GM19025 (cell line): ENCODE measurements around the gene GCN1.

ENCODE experiments used
- ATAC-seq: cut with Tn5 transposase; IDR thresholded peaks from one replicate; pipeline ENCODE4 v1.9.1; 2021; ENCODE audit warnings: mild to moderate bottlenecking, low read depth, moderate library complexity; ENCODE audit not compliant: unreplicated experiment

GCN1 gene

GRCh38 chr12:120155072-120155471 is 39.4 kb downstream of the GCN1 start:
- no peak for ATAC-seq

DNA sequence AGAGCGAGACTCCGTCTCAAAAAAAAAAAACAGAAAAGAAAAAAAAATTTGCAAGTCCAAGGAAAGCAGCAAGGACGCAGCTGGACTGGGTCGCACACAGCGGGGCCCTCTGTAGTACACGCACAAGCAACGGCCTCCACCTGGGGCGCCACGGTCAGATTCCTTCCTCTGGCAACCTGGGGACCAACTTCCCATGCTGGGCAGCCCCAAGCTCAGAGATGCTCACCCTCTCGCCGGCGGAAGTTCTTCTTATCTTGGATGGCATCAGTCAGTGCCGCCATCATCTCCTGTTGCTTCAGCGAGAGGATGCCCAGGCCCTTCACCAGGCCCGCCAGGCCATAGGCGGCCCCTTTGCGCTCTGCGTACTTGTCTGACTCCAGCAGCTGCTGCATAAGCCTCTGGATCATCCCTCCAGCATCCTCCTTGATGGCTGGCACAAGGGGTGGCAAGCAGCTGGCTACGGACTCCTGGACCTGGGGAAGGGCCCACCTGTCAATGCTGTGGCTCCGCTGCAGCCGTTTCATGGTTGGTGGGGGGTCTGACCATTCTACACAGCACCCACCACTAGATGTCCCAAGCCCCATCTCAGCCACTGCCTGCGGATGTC is 43.5 kb downstream of the GCN1 start:
- ATAC-seq: no peak

DNA sequence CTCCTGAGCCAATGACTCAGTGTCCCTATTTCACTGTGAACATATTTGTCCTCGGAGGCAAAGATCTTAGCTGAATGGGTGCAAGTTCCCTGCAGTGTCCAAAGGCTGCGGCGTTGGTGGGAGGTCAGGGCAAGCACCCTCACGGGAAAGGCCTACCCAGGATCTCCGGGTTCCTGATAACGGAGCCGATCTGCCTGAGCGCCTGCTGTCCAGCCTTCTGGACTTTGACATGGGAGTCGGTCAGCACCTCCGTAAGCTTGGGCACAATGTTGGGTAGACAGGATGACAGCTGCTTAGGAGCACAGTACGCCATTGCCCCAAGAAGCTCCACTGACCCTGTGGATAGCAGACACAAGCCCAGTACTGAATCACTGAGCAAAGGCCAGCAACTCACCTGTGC is 46.5 kb downstream of the GCN1 start:
- no peak for ATAC-seq

DNA sequence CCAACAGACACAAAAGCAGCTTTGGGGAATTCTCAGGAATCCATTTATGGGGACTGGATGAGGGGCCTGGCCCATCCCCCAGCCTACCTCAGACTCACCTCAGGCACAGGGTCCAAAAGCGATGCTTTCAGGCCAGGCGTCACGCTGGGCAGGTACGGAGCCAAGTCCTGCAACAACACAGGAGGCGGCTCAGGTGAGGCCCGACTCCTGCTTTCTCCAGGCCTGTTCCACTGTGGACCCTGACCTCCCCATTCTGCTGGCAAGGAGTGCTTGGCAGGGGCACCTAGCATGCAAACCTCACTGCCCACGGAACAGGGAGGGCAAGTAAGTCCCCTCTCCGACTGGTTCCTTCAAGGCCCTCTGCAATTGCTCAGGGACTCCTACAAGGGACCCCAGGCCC is 49.4 kb downstream of the GCN1 start:
- ATAC-seq: no peak

DNA sequence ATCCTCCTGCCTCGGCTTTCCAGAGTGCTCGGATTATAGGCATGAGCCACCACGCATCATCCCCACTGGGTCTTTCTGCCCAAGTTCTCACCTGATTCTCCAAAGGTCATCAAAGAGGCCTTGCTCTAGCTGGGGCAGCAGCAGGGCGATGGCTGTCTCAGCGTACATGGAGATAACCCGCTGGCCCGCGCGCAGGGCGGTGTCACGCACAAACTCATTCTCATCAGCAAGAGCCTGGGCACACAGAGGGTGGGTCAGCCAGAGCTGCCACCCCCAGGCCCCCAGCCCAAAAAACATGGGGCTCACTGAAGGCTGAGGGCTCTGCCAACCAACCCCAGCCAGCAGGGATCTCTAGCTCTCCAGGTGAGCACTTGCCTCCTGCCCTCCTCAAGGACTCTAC is 50.3 kb downstream of the GCN1 start:
- ATAC-seq: no peak

GRCh38 chr12:120142231-120142877 is 52.2 kb downstream of the GCN1 start:
- ATAC-seq: no peak

GRCh38 chr12:120141336-120141735 is 53.2 kb downstream of the GCN1 start:
- ATAC-seq: no peak

DNA sequence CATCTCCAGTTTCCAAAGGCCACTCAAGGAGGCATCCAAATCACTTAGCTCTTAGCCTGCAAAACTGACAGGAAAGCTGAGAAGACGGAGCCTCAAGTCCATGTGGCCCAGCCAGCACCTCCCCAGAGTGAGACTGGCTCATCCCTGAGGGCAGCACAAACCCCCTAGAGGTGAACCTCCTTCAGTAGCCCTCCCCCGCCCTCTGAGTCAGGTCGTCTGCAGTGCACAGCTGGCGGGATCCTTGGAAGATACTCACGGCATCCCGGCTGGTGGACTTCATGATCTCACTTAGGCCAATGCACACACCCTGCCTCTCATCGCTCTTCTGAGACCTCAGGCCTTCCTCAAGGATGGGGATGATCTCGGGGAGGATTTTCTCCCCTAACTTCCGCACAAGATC is 53.9 kb downstream of the GCN1 start:
- ATAC-seq: no peak

GRCh38 chr12:120139958-120140357 is 54.6 kb downstream of the GCN1 start:
- ATAC-seq: no peak

DNA sequence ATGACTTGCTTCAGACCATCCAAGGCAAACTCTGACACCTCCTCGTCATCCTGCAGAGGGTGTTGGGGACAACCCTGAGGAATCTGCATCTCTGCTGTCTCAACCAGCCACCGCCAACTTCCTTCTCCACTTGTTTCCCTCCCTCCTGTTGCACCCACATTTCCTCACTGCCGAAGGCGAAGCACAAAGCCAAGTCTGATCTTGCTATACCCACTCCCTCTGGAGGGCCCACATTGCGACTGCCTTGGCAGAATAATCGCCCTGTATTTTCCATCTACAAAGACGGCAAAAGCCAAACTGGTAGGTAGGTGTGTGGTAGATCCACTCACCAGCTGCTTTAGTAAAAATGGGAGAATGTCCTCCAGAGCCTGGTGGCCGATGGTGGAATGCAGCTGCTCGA is 56.1 kb downstream of the GCN1 start:
- no peak for ATAC-seq

DNA sequence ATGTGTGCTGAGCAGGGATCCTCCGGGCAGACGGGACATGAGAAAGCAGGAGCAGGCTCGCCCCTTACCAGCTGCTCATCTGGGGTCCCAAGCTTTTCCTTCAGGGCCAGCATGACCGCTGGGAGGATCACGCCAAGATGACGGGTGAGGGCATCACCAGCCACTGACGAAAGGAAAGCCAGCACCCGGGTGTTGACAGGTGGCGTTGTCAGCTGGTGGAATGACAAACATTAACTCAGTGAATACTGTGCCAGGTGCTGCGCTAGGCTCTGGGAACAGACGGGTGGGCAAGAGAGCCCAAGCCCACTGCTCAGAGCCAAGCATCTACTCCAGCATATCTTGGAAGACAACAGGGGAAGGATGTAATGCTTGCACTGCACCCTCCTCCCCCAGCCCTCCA is 56.7 kb downstream of the GCN1 start:
- no peak for ATAC-seq

DNA sequence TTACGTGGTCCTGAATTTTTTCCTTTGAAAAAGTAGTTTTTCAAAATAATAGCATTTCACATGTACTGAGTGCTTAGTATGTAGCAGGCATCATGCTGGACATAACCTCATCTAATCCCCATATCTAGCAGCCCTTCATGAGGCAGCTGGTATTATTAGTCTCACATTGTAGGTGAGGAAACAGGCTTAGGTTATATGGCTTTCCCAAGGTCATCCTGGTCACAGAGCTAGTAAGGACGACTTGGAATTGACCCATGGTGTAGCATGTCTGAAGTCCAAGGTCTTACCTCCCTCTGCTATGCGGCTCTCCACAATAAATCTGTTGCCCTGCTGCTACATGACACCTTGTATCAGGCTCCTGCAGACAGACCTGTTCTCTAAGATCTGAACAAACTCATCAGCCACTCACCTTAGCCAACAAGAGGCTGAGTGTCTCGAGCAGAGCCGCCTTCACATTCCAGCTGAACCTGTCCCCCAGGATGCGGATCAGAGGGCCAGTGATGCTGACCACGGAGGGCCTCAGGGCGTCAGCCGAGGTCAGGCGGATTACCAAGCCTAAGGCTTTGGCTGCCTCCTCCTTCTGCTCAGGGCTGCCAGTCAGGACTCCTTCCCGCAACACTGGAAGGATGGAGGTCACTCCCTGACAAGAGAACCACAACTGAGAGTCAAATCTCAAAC is 58.3 kb downstream of the GCN1 start:
- ATAC-seq: no peak

DNA sequence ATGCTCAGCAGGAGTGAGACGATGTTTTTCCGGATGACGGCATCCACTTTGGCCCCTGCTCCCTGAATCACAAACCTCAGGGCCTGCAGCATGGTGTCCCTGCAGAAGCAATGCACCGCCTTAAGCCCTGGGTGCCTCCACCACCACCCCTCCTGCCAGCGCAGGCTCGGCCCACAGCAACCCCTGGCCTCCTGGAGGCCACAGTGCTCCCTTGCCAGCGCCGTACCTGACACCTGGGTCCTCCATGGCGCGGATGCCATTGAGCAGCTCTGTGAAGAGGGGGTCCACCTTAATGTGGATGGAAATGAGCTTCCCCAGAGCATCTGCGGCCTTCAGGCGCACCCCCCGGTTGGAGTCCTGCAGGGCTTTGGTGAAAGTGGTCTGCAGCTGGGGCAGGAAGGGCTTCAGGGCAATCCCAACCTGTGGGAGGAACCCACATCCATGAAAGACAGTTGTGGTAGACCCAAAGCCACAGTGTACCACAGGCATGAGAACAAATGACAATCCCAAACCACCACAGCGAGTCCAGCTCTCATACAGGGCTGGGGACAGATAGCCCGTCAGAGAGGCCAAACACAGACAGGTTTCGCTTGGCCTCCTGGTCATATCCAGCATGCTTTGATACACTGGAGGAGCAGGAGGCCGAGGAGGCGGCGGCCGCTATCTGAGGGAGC is 60.1 kb downstream of the GCN1 start:
- ATAC-seq: no peak

- ATAC-seq: peak; percentile 93
Observed at GRCh38 chr12:120132863-120133385, 61.6 kb downstream of the GCN1 start.

GRCh38 chr12:120132054-120132836 is 62.3 kb downstream of the GCN1 start:
- ATAC-seq: no peak

DNA sequence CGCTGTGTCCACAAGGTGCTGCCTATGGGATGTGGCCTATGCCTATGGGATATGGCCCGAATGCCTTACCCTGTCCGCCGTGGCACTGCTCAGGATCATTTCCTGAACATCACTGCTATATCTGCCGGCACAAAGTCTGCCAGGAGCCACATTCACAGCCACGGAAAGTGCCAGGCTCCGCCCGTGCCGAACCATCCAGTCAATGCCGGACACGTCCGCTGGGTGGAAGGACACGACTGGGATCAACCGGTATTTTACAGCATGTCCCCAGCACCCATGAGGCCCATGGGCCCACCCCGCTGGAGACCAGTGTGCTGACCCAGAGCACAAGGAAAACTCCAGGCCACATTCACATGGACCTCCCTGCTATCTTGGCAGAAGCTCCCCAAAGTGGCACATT is 63.4 kb downstream of the GCN1 start:
- no peak for ATAC-seq

GRCh38 chr12:120130011-120130410 is 64.5 kb downstream of the GCN1 start:
- no peak for ATAC-seq

DNA sequence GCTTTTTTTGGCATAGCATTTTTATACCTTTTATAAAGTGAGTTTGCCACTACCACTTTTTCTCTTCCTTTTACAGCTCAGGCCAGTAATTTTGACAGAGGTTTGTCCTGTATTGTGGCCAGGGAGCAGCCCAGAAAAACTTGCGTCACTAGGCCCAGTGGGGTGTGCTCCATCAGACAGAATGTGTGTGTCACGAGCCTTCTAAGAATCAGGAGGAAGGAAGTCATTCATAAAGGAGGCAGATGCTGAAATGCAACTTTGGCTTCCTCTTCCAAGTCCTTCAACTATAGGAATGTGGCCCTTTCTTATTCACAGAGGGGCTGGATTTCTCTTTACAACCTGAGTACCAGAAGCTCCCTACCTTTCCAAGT is 67.9 kb downstream of the GCN1 start:
- ATAC-seq: no peak

DNA sequence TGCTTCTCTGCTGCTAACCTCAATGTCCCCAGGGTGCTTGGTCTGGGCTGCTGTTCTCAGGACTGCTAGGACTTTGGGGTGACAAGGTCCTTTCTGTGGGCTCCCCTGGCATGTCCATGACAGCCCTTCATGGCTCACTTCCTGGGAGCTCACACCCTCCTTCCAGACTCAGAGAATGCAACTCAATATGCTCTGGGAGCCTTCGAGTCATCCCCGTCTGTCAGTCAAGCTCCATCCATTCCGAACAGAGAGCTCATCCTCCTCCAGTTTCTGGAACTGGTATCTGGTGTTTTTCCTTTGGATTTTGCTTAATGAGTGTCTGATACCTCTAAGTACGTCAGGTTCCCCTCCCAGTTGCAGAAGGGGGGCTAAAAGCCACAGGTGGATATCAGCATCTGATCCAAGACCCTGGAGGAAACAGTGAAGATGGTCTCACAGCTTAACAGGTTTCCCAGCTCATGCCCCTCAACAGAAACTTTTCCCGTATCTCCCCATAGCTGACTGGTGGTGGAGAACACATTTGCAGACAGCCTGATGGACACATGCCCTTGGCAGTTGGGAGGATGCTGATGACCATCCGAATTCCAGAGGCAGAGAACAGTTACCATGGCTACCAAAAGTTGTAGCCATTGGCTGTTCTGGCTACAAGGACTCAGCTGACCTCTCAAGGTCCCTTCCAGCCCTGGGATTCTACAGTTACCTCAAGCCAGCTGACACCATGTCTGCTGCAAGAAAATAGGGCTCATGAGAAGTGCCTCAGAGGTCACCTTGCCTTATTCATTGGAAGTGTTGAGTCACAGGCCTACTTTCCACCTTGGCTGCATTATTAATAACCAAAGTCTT is 68.5 kb downstream of the GCN1 start:
- ATAC-seq: no peak

DNA sequence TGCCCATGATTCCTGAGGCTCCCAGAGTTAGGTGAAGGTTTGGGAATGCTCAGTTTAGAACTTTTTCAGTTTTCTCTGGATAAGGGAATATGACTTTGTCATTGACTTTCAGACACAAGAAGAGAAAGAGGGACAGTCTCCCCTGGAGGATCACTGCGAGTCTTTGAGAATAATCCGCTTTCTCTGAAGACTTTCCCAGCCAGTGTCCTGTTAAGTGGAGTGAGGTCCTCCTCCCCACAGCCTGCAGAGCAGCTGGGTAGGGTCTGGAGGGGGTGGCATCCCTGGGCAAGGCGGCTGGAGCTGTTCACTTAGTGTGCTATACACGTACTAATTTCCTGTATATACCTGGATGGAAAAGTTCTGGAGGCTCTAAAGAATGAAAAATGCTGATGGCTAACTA is 69.5 kb downstream of the GCN1 start:
- ATAC-seq: no peak
